ENCODE results near the gene ZBTB6.
A peak's percentile ranks its signal among the peaks of the same experiment; 100 is the strongest.
"Not testable (repeated sequence)": the region's sequence is repeated elsewhere in the genome, so short reads cannot be mapped to it uniquely, and the experiment has no call there.

Gene ZBTB6

GRCh38 chr9:122922713-122923112 is 9.6 kb upstream of the ZBTB6 start:
- DNase-seq = no peak

GRCh38 chr9:122918310-122918709 is 5.2 kb upstream of the ZBTB6 start:
- no peak for DNase-seq

GRCh38 chr9:122912671-122912963 is 506 bp downstream of the ZBTB6 start:
- no peak for DNase-seq

- DNase-seq = not testable (repeated sequence)
Observed at GRCh38 chr9:122906122-122906521, 7.0 kb downstream of the ZBTB6 start.

- DNase-seq = peak; percentile 86 to 87 (median 87)
Observed at GRCh38 chr9:122904823-122905710, 8.1 kb downstream of the ZBTB6 start, which contains the start of gene RC3H2. Gene RC3H2, minus strand, starts transcription at chr9:122905359. Its CDS starts 7,850 bp downstream, at chr9:122897509.

GRCh38 chr9:122904466-122904822 is 8.7 kb downstream of the ZBTB6 start:
- DNase-seq = no peak

- DNase-seq = no peak
Observed at GRCh38 chr9:122900791-122901190, 12.3 kb downstream of the ZBTB6 start.

GRCh38 chr9:122897969-122898368 is 15.2 kb downstream of the ZBTB6 start:
- no peak for DNase-seq

GRCh38 chr9:122888480-122888879 is 24.6 kb downstream of the ZBTB6 start:
- DNase-seq = no peak

GRCh38 chr9:122883125-122883524 is 30.0 kb downstream of the ZBTB6 start:
- no peak for DNase-seq

- DNase-seq = no peak
Observed at GRCh38 chr9:122879443-122879842, 33.7 kb downstream of the ZBTB6 start.

- DNase-seq = no peak
Observed at GRCh38 chr9:122875523-122875922, 37.6 kb downstream of the ZBTB6 start.

- DNase-seq = not testable (repeated sequence)
Observed at GRCh38 chr9:122867276-122867675, 45.8 kb downstream of the ZBTB6 start.

- DNase-seq = no peak
Observed at GRCh38 chr9:122866079-122866478, 47.0 kb downstream of the ZBTB6 start.

GRCh38 chr9:122865300-122865699 is 47.8 kb downstream of the ZBTB6 start:
- no peak for DNase-seq

- no peak for DNase-seq
Observed at GRCh38 chr9:122863407-122863806, 49.7 kb downstream of the ZBTB6 start.

- no peak for DNase-seq
Observed at GRCh38 chr9:122860319-122861142, 52.6 kb downstream of the ZBTB6 start.

Measured in activated CD4-positive, CD25-positive, alpha-beta regulatory T cell (primary cell).